Keratinocyte (primary cell): ENCODE data around the gene PEDS1. TPM values are rescaled to one million over a fixed set of nuclear protein-coding genes. Genes with fewer than 3 reads are reported as not detected.

Source experiments
- DNase-seq: peaks from one replicate; pipeline ENCODE4 v3.0.0-alpha.2; 2011; ENCODE audit warnings: low read depth, missing footprints, low spot score
- FAIRE-seq: peaks from 2 replicates; lab custom pipeline; 2011; peaks lifted over from hg19 to GRCh38; lab: Jason Lieb, UNC
- H2AFZ ChIP-seq: 2 replicates; pipeline ENCODE4 v1.6.0; 2012; ENCODE audit warnings: low read length, control low read depth, inconsistent platforms; ENCODE audit not compliant: control insufficient read depth
- H3K27ac ChIP-seq: 2 replicates; pipeline ENCODE4 v1.5.1; 2011; ENCODE audit warnings: low read length; ENCODE audit not compliant: control insufficient read depth, insufficient read depth
- H3K27me3 ChIP-seq: 3 replicates; pipeline ENCODE4 v1.6.0; 2011; ENCODE audit warnings: low read length; ENCODE audit not compliant: control insufficient read depth, insufficient read depth; ENCODE audit errors: extremely low read depth
- H3K36me3 ChIP-seq, 2 experiments: 2 replicates in 1 of 2; 3 replicates in 1 of 2; pipeline ENCODE4 v1.5.1; 2011; ENCODE audit warnings: low read length in 2 of 2, mild to moderate bottlenecking in 1 of 2; ENCODE audit not compliant: control insufficient read depth in 2 of 2, insufficient read depth in 2 of 2; ENCODE audit errors: extremely low read depth in 1 of 2
- H3K4me1 ChIP-seq: 3 replicates; pipeline ENCODE4 v1.5.1; 2011; ENCODE audit warnings: low read length; ENCODE audit not compliant: control insufficient read depth, insufficient read depth; ENCODE audit errors: extremely low read depth
- H3K4me2 ChIP-seq: 3 replicates; pipeline ENCODE4 v1.6.0; 2011; ENCODE audit warnings: low read depth, low read length; ENCODE audit not compliant: control insufficient read depth, insufficient read depth; ENCODE audit errors: extremely low read depth
- H3K4me3 ChIP-seq, 3 experiments: fragments of 200-600 bp in 1 of 3; sonication (generic) in 1 of 3; 2 replicates in 2 of 3; 3 replicates in 1 of 3; pipeline ENCODE4 v1.5.1; 2011 to 2016; ENCODE audit warnings: low read length in 3 of 3, mild to moderate bottlenecking in 3 of 3, control low read depth in 2 of 3, inconsistent platforms in 1 of 3, low read depth in 1 of 3, mixed read lengths in 1 of 3, mixed run types in 1 of 3, moderate library complexity in 1 of 3; ENCODE audit not compliant: control insufficient read depth in 2 of 3, insufficient read depth in 2 of 3; ENCODE audit errors: extremely low read depth in 1 of 3
- H3K79me2 ChIP-seq: 2 replicates; pipeline ENCODE4 v1.6.0; 2012; ENCODE audit warnings: low read length; ENCODE audit not compliant: control insufficient read depth, insufficient read depth
- H3K9ac ChIP-seq: 3 replicates; pipeline ENCODE4 v1.6.0; 2011; ENCODE audit warnings: low read length; ENCODE audit not compliant: control insufficient read depth, insufficient read depth; ENCODE audit errors: extremely low read depth
- H3K9me1 ChIP-seq: 3 replicates; pipeline ENCODE4 v1.6.0; 2011; ENCODE audit warnings: low read length; ENCODE audit not compliant: control insufficient read depth, insufficient read depth; ENCODE audit errors: extremely low read depth
- H3K9me3 ChIP-seq: 2 replicates; pipeline ENCODE4 v1.5.1; 2012; ENCODE audit warnings: low read depth, low read length; ENCODE audit not compliant: control insufficient read depth
- H4K20me1 ChIP-seq: 3 replicates; pipeline ENCODE4 v1.6.0; 2011; ENCODE audit warnings: low read length; ENCODE audit not compliant: control insufficient read depth, insufficient read depth; ENCODE audit errors: extremely low read depth
- EZH2 ChIP-seq: IDR thresholded peaks from one replicate; pipeline ENCODE4 v1.6.1; 2012; ENCODE audit warnings: inconsistent platforms, mild to moderate bottlenecking, low read length, moderate library complexity
- dilution Hi-C: fragments of 300-500 bp; cut with MboI; formaldehyde crosslinking; loops from one replicate; pipeline ENCODE4 v1.7.0; 2020; ENCODE audit warnings: low sequenced_read_pairs; ENCODE audit not compliant: extremely low pct_ligation_motif_present
- polyA plus RNA-seq, 5 experiments: library from polyadenylated mRNA; depleted of rRNA in 3 of 5; stranded (reverse) in 3 of 5; stranded (forward) in 1 of 5; unstranded in 1 of 5; fragments of >200 nt; gene quantifications; 1 replicate in 1 of 5; 2 replicates in 3 of 5; 3 replicates in 1 of 5; pipeline versions ENCODE4 v1.2.1 to v1.2.3, GENCODE V29; 2011 to 2012; ENCODE audit warnings: missing spikeins in 2 of 5, low read depth in 1 of 5, low replicate concordance in 1 of 5
- TF ChIP-seq, protein P1 (sequence below), 3 experiments: IDR thresholded peaks in 1 of 3; conservative IDR thresholded peaks in 1 of 3; optimal IDR thresholded peaks in 1 of 3; 2 replicates in 2 of 3; 3 replicates in 1 of 3; pipeline versions ENCODE3 to v1.5.1; 2011; ENCODE audit warnings: low read length in 3 of 3, mild to moderate bottlenecking in 3 of 3, moderate library complexity in 2 of 3, control low read depth in 1 of 3, inconsistent platforms in 1 of 3; ENCODE audit not compliant: insufficient read depth in 2 of 3; ENCODE audit errors: extremely low read depth in 1 of 3

PEDS1 gene
- polyA plus RNA-seq, 1 donor (not counting 4 experiments of a cell fraction or from before 2014, with no cell fraction given): 48.7 TPM

DNA sequence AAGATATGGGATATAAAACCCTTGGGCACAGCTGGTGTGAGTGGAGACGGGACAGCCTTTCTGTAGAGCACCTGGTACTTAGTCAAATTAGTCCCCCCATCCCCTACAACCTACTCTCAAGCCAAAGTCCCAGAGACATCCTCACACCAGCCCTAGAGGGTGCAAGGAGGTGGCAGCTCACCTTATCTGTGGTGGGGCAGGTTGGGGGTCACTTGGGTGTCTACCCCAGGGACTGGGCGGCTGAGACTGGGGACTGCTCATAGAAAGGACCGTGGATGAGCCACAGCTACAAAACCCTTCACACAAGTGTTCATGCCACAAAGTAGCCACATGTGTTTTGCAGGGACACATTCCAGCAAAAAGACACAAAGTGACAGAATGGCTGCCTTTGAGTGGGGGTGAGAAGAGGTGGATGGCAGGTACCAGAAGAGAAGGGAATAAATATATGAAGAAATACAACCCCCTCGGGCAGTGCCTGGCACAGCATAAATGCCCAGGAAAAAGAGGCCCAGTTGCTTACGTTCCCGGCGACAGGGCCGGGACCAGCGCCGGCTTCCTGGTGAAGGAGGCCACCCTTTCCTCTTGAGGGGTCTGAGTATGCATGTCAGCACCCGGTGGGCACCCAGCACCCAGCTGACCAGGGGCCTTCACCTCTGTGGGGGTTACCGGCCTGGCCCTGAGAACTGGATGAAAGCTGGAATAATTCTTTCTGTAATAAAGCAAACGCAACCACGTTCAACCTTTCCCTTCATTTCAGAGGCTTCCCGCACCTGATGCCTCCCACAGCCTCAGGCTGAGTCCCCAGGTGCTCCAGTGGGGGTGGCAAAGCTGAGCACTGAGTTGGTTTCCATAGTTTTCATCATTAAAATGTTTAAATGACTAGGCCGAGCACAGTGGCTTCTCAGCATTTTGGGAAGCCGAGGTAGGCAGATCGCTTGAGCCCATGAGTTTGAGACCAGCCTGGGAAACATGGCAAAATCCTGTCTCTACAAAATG lies 22.7 kb upstream of the PEDS1 start:
- dilution Hi-C loops: no loop called here
- Histone ChIP-seq H3K27me3 (no peaks in the 10 kb centered on the region), H3K4me1 (no peaks in the 10 kb centered on the region), H4K20me1 (no peaks in the 10 kb centered on the region), H3K4me3 (no peak overlapping the region), H3K9me1 (no peaks in the 10 kb centered on the region), H3K9me3 (no peaks in the 10 kb centered on the region), H3K27ac (no peak overlapping the region), H3K4me2 (no peak overlapping the region), H3K36me3 (no peaks in the 10 kb centered on the region), H2AFZ (no peak overlapping the region), H3K79me2 (no peaks in the 10 kb centered on the region), H3K9ac (no peak overlapping the region)
- no peak for FAIRE-seq
- TF ChIP-seq, protein P1, sequence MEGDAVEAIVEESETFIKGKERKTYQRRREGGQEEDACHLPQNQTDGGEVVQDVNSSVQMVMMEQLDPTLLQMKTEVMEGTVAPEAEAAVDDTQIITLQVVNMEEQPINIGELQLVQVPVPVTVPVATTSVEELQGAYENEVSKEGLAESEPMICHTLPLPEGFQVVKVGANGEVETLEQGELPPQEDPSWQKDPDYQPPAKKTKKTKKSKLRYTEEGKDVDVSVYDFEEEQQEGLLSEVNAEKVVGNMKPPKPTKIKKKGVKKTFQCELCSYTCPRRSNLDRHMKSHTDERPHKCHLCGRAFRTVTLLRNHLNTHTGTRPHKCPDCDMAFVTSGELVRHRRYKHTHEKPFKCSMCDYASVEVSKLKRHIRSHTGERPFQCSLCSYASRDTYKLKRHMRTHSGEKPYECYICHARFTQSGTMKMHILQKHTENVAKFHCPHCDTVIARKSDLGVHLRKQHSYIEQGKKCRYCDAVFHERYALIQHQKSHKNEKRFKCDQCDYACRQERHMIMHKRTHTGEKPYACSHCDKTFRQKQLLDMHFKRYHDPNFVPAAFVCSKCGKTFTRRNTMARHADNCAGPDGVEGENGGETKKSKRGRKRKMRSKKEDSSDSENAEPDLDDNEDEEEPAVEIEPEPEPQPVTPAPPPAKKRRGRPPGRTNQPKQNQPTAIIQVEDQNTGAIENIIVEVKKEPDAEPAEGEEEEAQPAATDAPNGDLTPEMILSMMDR (optimal IDR thresholded peaks at IDR 0.05 in 1 of 3, IDR thresholded peaks at IDR 0.05 in 1 of 3, conservative IDR thresholded peaks at IDR 0.05 in 1 of 3; ENCODE audit: extremely low read depth in 1 of 3, insufficient read depth in 2 of 3, low read length in 3 of 3): no peak
- TF ChIP-seq EZH2: no peak
- DNase-seq: no peak

DNA sequence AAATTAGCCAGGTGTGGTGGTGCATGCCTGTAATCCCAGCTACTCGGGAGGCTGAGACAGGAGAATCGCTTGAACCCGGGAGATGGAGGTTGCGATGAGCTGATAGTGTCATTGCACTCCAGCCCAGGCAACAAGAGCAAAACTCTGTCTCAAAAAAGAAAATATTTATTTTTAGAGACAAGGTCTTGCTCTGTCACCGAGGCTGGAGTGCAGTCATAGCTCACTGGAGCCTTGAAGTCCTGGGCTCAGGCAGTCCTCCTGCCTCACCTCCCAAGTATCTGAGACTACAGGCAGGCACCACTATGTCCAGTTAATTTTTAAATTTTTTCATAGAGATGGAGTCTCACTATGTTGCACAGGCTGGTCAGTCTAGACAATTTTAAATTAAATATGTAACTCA lies 20.9 kb upstream of the PEDS1 start:
- Histone ChIP-seq H3K4me2 (no peak overlapping the region), H3K79me2 (no peaks in the 10 kb centered on the region), H3K9me3 (no peaks in the 10 kb centered on the region), H3K4me1 (no peaks in the 10 kb centered on the region), H3K27me3 (no peaks in the 10 kb centered on the region), H2AFZ (no peak overlapping the region), H3K9ac (no peak overlapping the region), H3K9me1 (no peaks in the 10 kb centered on the region), H4K20me1 (no peaks in the 10 kb centered on the region), H3K4me3 (no peak overlapping the region), H3K27ac (no peak overlapping the region), H3K36me3 (no peaks in the 10 kb centered on the region)
- dilution Hi-C loops: no loop called here
- FAIRE-seq: no peak
- DNase-seq: no peak
- TF ChIP-seq, protein P1 (optimal IDR thresholded peaks at IDR 0.05 in 1 of 3, IDR thresholded peaks at IDR 0.05 in 1 of 3, conservative IDR thresholded peaks at IDR 0.05 in 1 of 3; ENCODE audit: extremely low read depth in 1 of 3, insufficient read depth in 2 of 3, low read length in 3 of 3): no peak
- no peak for TF ChIP-seq EZH2
